ENCODE data around the gene DMPK.

DNA sequence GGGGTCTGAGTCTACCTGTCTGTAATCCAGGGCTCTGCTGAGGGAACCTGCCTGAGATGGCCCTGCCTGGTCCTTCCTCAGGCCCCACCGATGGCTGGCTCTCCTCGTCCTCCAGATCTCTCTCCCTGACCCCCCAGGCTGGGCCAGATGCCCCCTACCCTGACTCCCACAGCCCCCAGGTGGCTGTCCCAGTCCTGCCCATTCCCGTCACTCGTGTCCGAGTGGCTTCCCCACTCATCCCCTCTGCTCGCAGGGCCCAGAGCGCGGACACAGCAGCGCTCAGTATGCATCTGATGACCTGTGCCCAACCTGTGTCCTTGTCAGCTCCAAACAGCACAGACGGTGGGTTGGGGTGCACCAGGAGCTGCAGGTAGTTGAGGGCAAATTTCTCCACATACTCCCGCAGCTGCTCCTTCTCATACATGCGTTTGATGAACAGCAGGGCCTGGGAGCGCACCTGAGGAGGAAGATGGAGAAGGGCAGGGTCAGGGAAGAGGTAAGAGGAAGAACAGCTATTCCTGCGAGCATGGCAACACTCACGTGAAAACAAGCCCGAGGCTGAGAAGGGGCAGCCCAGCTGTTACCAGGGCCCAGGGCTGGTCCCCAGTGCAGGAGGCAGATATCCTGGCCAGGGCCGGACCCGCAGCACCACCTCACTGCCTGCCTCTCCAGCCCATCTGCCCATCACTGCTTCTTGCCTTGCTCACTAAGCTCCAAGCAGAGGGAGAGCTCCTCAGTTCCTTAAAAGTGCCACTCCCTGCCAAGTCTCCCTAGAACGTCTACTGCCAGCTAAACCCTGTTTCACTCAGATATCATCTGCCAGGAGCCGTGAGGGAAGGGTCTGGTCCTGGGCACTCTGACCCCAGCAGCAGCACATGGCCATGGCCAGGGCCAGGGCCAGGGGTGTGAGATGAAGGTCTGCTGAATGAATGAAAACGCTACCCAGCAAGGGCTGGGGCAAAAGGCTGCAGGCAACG, 43.9 kb upstream of the DMPK start:
- TF ChIP-seq, protein P1, sequence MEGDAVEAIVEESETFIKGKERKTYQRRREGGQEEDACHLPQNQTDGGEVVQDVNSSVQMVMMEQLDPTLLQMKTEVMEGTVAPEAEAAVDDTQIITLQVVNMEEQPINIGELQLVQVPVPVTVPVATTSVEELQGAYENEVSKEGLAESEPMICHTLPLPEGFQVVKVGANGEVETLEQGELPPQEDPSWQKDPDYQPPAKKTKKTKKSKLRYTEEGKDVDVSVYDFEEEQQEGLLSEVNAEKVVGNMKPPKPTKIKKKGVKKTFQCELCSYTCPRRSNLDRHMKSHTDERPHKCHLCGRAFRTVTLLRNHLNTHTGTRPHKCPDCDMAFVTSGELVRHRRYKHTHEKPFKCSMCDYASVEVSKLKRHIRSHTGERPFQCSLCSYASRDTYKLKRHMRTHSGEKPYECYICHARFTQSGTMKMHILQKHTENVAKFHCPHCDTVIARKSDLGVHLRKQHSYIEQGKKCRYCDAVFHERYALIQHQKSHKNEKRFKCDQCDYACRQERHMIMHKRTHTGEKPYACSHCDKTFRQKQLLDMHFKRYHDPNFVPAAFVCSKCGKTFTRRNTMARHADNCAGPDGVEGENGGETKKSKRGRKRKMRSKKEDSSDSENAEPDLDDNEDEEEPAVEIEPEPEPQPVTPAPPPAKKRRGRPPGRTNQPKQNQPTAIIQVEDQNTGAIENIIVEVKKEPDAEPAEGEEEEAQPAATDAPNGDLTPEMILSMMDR (IDR thresholded peaks at IDR 0.05), result no peak
- TF ChIP-seq, protein P2, sequence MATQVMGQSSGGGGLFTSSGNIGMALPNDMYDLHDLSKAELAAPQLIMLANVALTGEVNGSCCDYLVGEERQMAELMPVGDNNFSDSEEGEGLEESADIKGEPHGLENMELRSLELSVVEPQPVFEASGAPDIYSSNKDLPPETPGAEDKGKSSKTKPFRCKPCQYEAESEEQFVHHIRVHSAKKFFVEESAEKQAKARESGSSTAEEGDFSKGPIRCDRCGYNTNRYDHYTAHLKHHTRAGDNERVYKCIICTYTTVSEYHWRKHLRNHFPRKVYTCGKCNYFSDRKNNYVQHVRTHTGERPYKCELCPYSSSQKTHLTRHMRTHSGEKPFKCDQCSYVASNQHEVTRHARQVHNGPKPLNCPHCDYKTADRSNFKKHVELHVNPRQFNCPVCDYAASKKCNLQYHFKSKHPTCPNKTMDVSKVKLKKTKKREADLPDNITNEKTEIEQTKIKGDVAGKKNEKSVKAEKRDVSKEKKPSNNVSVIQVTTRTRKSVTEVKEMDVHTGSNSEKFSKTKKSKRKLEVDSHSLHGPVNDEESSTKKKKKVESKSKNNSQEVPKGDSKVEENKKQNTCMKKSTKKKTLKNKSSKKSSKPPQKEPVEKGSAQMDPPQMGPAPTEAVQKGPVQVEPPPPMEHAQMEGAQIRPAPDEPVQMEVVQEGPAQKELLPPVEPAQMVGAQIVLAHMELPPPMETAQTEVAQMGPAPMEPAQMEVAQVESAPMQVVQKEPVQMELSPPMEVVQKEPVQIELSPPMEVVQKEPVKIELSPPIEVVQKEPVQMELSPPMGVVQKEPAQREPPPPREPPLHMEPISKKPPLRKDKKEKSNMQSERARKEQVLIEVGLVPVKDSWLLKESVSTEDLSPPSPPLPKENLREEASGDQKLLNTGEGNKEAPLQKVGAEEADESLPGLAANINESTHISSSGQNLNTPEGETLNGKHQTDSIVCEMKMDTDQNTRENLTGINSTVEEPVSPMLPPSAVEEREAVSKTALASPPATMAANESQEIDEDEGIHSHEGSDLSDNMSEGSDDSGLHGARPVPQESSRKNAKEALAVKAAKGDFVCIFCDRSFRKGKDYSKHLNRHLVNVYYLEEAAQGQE (IDR thresholded peaks at IDR 0.05; ENCODE audit: insufficient read depth in 1 of 2, low read depth in 2 of 2, low read length in 1 of 2), result no peak
- TF ChIP-seq POLR2AphosphoS5 (IDR thresholded peaks at IDR 0.05; ENCODE audit: low read depth, low read length), result no peak
